Lung (tissue), 12 donors: ENCODE measurements around the gene NPPC. TPM values are rescaled to one million over a fixed set of nuclear protein-coding genes. Genes with fewer than 3 reads are reported as not detected.

ENCODE experiments used
- ATAC-seq: fragments of 200-7000 bp; cut with Tn5 transposase; one replicate; pipeline ENCODE4 v1.9.1; 2020; ENCODE audit warnings: moderate number of reproducible peaks; ENCODE audit not compliant: insufficient read depth, low FRiP score
- DNase-seq, 3 donors: peaks; one replicate each; pipeline ENCODE4 v3.0.0-alpha.2; 2013 to 2017
- H3K27ac ChIP-seq, 2 donors: one replicate each; pipeline ENCODE4 v1.5.1; 2013; ENCODE audit warnings: mild to moderate bottlenecking in 2 of 2, moderate library complexity in 2 of 2, control low read depth in 1 of 2, inconsistent platforms in 1 of 2, low read depth in 1 of 2, low read length in 1 of 2
- H3K27me3 ChIP-seq, 3 donors: one replicate each; pipeline ENCODE4 v1.5.1; 2013; ENCODE audit warnings: low read length in 2 of 3; ENCODE audit not compliant: control insufficient read depth in 3 of 3, insufficient read depth in 3 of 3
- H3K36me3 ChIP-seq, 4 donors: one replicate each; pipeline ENCODE4 v1.5.1; 2013; ENCODE audit warnings: low read length in 4 of 4, mild to moderate bottlenecking in 1 of 4, moderate library complexity in 1 of 4; ENCODE audit not compliant: control insufficient read depth in 4 of 4, insufficient read depth in 4 of 4
- H3K4me1 ChIP-seq, 5 donors: one replicate each; pipeline ENCODE4 v1.5.1; 2013; ENCODE audit warnings: low read length in 5 of 5, mild to moderate bottlenecking in 2 of 5, moderate library complexity in 1 of 5; ENCODE audit not compliant: control insufficient read depth in 5 of 5, insufficient read depth in 5 of 5
- H3K4me3 ChIP-seq: one replicate; pipeline ENCODE4 v1.5.1; 2013; ENCODE audit warnings: mild to moderate bottlenecking, control low read depth, moderate library complexity
- H3K9ac ChIP-seq, 2 donors: one replicate each; pipeline ENCODE4 v1.5.1; 2013; ENCODE audit warnings: low read length in 2 of 2, control low read depth in 1 of 2; ENCODE audit not compliant: insufficient read depth in 1 of 2
- H3K9me3 ChIP-seq, 4 donors: one replicate each; pipeline ENCODE4 v1.5.1; 2013; ENCODE audit warnings: low read length in 3 of 4, mild to moderate bottlenecking in 1 of 4, moderate library complexity in 1 of 4; ENCODE audit not compliant: control insufficient read depth in 4 of 4, insufficient read depth in 3 of 4
- WGBS, 2 donors: extraction: QIAGEN DNeasy Blood & Tissue Kit; methylation state at CpG; one replicate each; pipeline ENCODE4 v1.1.7; 2013; 5-methylcytosine and 5-hydroxymethylcytosine counted together
- polyA plus RNA-seq, 2 donors: library from polyadenylated mRNA; stranded (reverse); fragments of 200-250 nt; gene quantifications; one replicate each; pipeline ENCODE4 v1.2.1, GENCODE V29; 2013
- total RNA-seq, 2 donors: library from RNA; depleted of rRNA in 1 of 2; stranded (reverse); fragments of >200 nt in 1 of 2; gene quantifications; one replicate each; pipeline ENCODE4 v1.2.1, GENCODE V29; 2014 to 2021
- TF ChIP-seq, protein P1 (sequence below): IDR thresholded peaks from 2 replicates; pipeline ENCODE4 v1.5.1; 2012; ENCODE audit warnings: mild to moderate bottlenecking; ENCODE audit errors: control extremely low read depth, extremely low read depth
- donor health status: control.
- donor health status: control.
- donor health status: Bipolar disorder and iron deficiency.
- donor health status: healthy.
- donor health status: DM: yes; HTN: yes; CAD: no.

NPPC gene
- total and polyA plus RNA-seq, 4 donors = 0.77 to 0.94 TPM; not detected in 2

DNA sequence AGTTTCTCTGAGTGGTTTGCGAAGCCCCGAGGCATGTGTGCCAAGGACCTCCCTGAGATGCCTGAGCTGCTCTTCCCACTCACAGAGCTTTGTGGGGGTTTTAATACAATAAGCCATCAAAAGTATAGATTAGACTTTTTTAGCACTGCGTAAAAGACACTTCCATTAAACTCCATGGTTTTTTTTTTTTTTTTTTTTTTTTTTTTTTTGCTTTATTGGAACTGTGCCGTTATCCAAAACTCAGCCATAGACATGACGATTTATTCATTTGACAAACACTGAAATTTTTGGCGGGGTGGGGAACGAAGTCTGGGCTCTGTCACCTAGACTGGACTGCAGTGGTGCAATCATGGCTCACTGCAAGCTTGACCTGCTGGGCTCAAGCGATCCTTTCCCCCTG lies 18.4 kb downstream of the NPPC start:
- no peak overlapping the region for H3K27ac ChIP-seq
- no peak for DNase-seq
- ATAC-seq = no peak

DNA sequence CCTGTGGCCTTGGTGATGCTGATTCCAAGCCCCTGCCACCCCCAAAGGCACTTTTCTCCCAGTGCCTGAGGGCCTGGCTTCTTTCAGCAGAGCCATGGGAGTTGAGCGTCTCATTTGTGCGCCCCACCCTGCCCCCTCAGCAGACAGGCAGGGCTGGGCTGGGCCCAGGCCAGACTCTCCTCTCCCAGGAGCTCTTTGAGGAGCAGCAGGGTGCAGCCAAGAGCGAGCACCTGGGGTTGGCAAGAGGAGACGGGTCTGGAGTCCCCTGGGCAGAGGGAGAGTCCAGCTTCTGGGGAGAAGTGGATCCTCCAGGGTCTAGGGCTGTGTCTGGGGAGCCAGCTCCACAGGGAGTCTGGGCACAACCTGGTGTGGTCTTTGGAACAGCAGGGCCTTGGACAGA lies 21.2 kb downstream of the NPPC start:
- no peaks in the 10 kb centered on the region for H3K27me3 ChIP-seq
- no peaks in the 10 kb centered on the region for H3K9me3 ChIP-seq
- H3K27ac ChIP-seq = no peak overlapping the region
- H3K9ac ChIP-seq = no peak overlapping the region
- no peaks in the 10 kb centered on the region for H3K36me3 ChIP-seq
- TF ChIP-seq, protein P1, sequence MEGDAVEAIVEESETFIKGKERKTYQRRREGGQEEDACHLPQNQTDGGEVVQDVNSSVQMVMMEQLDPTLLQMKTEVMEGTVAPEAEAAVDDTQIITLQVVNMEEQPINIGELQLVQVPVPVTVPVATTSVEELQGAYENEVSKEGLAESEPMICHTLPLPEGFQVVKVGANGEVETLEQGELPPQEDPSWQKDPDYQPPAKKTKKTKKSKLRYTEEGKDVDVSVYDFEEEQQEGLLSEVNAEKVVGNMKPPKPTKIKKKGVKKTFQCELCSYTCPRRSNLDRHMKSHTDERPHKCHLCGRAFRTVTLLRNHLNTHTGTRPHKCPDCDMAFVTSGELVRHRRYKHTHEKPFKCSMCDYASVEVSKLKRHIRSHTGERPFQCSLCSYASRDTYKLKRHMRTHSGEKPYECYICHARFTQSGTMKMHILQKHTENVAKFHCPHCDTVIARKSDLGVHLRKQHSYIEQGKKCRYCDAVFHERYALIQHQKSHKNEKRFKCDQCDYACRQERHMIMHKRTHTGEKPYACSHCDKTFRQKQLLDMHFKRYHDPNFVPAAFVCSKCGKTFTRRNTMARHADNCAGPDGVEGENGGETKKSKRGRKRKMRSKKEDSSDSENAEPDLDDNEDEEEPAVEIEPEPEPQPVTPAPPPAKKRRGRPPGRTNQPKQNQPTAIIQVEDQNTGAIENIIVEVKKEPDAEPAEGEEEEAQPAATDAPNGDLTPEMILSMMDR = no peak
- DNase-seq (no peak), ATAC-seq (no peak)
- peaks cover 0 to 4% (median 0%) of the 10 kb centered on the region in 5 donors for H3K4me1 ChIP-seq
- WGBS, 2 donors = 87 to 95% methylated on average over 4 of the region's 4 CpGs
- no peak overlapping the region for H3K4me3 ChIP-seq

More for the DNA sequence above, 18.4 kb downstream of the NPPC start:
- Histone ChIP-seq H3K9ac (no peak overlapping the region), H3K9me3 (no peaks in the 10 kb centered on the region), H3K36me3 (no peaks in the 10 kb centered on the region), H3K4me1 (no peaks in the 10 kb centered on the region), H3K4me3 (no peak overlapping the region), H3K27me3 (peaks cover 0 to 4% (median 0%) of the 10 kb centered on the region in 3 donors)
- 94 to 96% methylated on average over 8 of the region's 8 CpGs for WGBS, 2 donors
- TF ChIP-seq, protein P1 = no peak

- no peak overlapping the region for H3K27ac ChIP-seq
- H3K27me3 ChIP-seq = no peaks in the 10 kb centered on the region
- TF ChIP-seq, protein P1 = no peak
- DNase-seq (no peak), ATAC-seq (no peak)
- H3K4me1 ChIP-seq = peaks cover 0 to 4% (median 0%) of the 10 kb centered on the region in 5 donors
- H3K36me3 ChIP-seq = no peaks in the 10 kb centered on the region
- 90% methylated on average over 12 of the region's 12 CpGs for WGBS, 2 donors
- H3K9ac ChIP-seq = no peak overlapping the region
- H3K9me3 ChIP-seq = no peaks in the 10 kb centered on the region
- no peak overlapping the region for H3K4me3 ChIP-seq
Observed at GRCh38 chr2:231904161-231904611, 22.0 kb downstream of the NPPC start.

DNA sequence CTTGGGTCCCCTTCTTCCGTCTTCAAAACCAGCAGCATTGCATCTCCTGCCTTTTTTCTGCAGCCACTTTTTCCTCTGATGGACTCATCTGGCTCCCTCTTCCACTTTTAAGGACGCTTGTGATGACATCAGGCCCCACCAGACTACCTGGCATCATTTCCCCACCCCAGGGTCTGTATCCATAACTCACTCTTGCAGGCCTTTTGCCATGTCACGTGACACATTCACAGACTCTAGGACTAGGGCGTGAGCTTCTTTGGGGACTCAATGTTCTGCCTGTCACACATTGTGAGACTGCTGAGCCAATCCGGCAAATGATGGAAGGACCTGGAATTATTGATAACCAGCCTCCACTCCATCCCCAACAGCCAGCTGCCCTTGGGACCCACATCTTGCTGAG lies 23.6 kb downstream of the NPPC start:
- H3K9me3 ChIP-seq = no peaks in the 10 kb centered on the region
- H3K27me3 ChIP-seq = no peaks in the 10 kb centered on the region
- H3K36me3 ChIP-seq = no peaks in the 10 kb centered on the region
- DNase-seq (no peak), ATAC-seq (no peak)
- no peak overlapping the region for H3K27ac ChIP-seq
- H3K9ac ChIP-seq = no peak overlapping the region
- WGBS, 2 donors = 85 to 90% methylated on average over 5 of the region's 5 CpGs
- TF ChIP-seq, protein P1 = no peak
- no peak overlapping the region for H3K4me3 ChIP-seq
- peaks cover 0 to 4% (median 0%) of the 10 kb centered on the region in 5 donors for H3K4me1 ChIP-seq
